GM18508 (cell line): ENCODE measurements around the gene KCNG2.

Experiments
- ATAC-seq: cut with Tn5 transposase; IDR thresholded peaks from one replicate; pipeline ENCODE4 v1.9.1; 2021; ENCODE audit warnings: moderate number of reproducible peaks; ENCODE audit not compliant: insufficient read depth, unreplicated experiment

KCNG2 gene

DNA sequence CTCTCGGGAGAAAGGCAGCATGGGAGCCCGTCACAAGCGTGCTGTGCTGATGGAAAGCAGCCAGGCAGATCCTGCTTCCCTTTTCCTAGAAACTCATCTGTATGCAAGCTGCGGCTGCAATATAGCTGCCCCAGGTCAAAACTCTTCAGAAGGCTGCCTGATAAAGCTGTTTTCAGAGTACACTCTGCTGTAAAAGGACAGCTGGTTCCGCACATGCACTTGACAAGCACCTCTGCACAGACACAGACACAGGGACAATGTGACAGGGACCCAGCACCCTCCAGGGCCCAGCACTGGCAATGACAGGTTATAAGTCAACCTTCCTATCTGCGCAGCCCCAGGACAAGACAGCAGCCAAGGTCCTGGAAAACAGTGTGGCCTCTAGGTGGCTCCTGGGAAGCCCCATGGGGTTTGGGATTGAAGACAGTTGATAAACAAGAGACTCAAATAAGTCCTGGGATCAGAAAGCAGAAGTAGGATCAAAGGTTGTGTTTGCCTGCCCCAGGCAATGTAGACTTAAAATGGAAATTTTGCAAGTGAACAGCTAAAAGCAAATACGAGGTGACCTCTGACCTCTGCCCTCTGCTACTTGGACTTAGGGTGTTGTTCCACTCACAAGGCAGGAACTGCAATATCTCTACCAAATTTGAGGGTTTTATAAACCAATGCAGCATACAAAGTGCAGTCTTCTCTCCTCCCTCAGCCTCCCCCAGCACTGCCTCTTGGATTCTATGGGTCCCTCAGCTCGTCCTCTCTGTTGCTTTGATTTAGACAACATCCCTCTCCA lies 136.8 kb downstream of the KCNG2 start:
- no peak for ATAC-seq

- no peak for ATAC-seq
Observed at GRCh38 chr18:79935098-79935480, 137.4 kb downstream of the KCNG2 start.

DNA sequence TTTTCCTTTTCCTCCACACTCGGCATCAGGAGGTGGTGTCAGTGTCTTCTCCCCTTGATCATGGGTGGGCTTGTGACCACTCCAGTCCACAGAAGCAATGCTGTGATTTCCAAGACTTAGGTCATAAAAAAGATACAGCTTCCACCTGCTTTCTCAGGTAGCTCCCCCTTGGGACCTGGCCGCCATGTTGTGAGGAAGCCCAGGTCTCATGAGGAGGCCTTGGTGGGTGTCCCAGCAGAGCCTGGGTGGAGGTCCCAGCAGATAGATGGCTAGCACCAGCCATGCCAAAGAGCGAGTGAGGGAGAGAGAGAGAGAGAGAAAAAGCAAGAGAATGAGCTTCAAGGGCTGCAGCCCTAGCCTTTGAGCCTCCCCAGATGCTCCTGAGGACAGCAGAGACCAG lies 137.8 kb downstream of the KCNG2 start:
- no peak for ATAC-seq

GRCh38 chr18:79935925-79936324 lies 138.2 kb downstream of the KCNG2 start:
- ATAC-seq = no peak

DNA sequence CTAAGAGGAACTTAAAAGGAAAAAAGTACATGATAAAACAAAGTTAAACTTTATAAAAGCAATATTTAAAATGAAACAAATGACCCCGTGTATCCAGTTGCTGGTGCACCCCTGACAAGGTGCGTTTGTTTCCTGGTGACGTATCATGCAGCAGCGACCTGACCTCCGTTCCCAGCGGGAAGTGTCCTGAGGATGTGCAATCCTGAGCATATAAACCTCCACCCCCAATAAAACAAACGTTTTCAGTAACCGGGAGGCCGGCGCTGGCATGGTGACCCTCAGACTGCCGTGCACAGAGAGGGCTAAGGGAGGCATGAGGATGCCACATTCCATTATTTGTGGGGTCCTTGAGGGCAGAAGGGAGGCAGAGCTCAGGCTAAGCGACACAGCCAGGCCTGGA lies 138.9 kb downstream of the KCNG2 start:
- ATAC-seq = no peak

DNA sequence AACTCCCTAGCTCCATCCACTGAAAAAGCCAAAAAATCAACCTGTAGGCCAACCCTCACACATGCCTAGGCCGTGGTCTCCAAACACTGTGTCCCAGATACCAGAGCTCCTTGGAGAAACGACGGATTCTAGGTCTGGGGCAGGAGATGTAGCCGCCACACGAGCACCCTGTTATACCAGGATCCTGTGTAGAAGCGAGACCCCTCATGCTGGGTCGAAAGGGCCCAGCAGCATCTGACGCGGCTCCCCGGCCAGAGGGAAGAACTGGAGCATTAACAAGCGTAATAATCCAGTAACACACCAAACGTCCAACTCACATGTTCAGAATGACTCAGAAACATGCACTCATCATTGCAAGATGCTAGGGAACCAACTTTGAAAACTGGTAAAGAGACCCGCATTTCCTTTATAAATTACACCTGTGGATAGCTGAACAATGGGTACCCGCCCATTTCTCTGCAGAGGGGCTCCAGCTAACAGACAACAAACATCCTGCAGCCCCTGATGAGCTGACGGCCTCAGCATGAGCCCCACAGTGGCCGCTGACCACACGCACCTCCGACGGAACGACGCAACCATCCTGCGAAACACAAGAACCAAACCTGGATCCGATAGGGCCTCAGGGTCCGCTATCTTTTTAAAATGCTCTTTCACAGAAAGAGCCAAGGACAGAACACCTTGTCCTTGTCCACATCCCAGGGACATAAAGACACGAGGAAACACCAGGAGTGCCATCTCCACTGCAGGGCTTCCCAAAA lies 139.5 kb downstream of the KCNG2 start:
- ATAC-seq = no peak

DNA sequence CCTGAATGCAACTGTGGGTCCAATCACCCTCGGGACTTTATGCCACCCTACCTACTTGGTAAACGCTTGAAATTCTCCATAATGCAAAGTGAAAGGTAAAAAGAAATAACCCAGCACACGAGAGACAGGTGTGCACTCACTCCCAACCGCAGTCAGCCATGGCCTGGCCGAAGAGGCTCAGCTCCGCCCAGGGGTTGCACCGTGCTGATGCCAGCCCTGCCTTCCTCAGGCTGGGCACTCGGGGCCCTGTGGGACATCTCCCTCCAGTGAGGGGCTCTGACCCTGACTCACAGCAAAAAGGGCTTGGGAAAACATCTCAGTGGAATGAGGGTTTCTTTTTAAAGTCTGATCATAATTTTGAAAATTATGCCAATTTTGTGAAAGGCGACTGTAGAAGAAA lies 140.5 kb downstream of the KCNG2 start:
- ATAC-seq = no peak

- ATAC-seq = no peak
Observed at GRCh38 chr18:79939096-79939495, 141.4 kb downstream of the KCNG2 start.

- ATAC-seq = no peak
Observed at GRCh38 chr18:79940126-79940813, 142.5 kb downstream of the KCNG2 start.

GRCh38 chr18:79940814-79941472 lies 143.2 kb downstream of the KCNG2 start:
- no peak for ATAC-seq

- ATAC-seq = no peak
Observed at GRCh38 chr18:79941473-79942119, 143.9 kb downstream of the KCNG2 start.

GRCh38 chr18:79942211-79942610 lies 144.5 kb downstream of the KCNG2 start:
- no peak for ATAC-seq

DNA sequence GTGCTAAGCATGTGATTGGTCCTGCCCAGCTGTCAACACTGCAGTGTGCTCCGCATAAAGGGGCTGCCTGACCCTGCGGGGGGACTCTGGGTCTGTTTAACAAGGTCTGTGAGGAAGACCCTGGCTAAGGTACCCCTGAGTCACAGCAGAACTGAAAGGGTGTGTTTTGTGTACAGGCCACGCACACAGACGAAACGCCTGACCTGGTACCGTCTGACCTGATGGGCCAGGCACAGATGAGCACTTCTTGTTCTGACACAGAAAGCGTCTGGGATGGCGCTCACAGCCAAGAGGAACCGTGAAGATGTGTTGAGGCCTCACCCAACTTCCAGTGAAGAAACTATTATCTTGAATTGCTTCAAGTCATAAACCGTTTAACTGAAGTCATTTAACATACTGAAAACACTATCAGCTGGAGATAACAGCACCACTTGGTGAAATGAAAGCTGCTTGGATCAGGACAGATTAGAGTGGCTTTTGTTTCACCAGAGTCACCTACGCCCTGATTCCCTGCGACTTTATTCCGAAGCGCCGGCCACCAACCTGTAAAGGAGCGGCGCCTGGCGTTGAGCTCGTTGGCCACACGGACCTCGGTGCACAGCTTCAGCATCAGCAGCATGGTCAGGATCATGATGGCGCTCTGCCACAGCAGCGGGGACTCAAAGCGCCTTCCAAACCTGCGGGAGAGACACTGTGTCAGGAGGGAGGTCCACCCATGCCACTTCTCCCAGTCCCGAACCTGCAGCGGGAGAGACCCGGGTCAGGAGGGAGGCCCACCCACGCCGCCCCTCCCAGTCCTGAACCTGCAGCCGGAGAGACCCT lies 145.3 kb downstream of the KCNG2 start:
- no peak for ATAC-seq

DNA sequence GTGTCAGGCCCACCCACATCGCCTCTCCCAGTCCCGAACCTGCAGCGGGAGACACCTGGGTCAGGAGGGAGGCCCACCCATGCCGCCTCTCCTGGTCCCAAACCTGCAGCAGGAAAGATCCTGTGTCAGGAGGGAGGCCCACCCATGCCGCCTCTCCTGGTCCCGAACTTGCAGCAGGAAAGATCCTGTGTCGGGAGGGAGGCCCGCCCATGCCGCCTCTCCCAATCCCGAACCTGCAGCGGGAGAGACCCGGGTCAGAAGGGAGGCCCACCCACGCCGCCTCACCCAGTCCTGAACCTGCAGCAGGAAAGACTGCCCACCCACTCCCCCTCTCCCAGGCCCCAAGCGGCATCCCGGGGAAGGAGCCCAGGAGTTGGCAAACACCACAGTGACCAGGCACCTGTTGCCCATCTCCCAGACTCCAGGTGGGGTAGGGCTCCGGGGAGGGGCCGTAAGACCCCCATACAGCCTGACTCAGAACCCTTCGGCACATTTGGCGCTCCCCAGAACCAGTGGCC lies 145.9 kb downstream of the KCNG2 start:
- no peak for ATAC-seq

GRCh38 chr18:79944126-79944731 lies 146.5 kb downstream of the KCNG2 start:
- ATAC-seq = no peak

- no peak for ATAC-seq
Observed at GRCh38 chr18:79944746-79945117, 147.0 kb downstream of the KCNG2 start.

- ATAC-seq = no peak
Observed at GRCh38 chr18:79945118-79946042, 147.6 kb downstream of the KCNG2 start.
